Tibial artery (tissue), 4 donors: Measurements from ENCODE around the gene TANK.
"Not testable (repeated sequence)": the region's sequence is repeated elsewhere in the genome, so short reads cannot be mapped to it uniquely, and the experiment has no call there.

Experiments used
- DNase-seq, 2 donors: peaks; one replicate each; pipeline ENCODE4 v3.0.0-alpha.2; 2019
- H3K27ac ChIP-seq, 2 donors: fragments of 200-600 bp; sonication (generic) in 1 of 2; 1 replicate in 1 of 2; 2 replicates in 1 of 2; pipeline ENCODE4 v1.5.1; 2018 to 2019; ENCODE audit warnings: mild to moderate bottlenecking in 1 of 2
- H3K27me3 ChIP-seq, 2 donors: fragments of 200-600 bp; sonication (generic) in 1 of 2; one replicate each; pipeline versions ENCODE4 v1.5.1 to v1.6.0; 2016 to 2019
- H3K36me3 ChIP-seq, 3 donors: fragments of 200-600 bp; sonication (generic) in 2 of 3; one replicate each; pipeline ENCODE4 v1.5.1; 2016 to 2019; ENCODE audit warnings: mild to moderate bottlenecking in 2 of 3
- H3K4me1 ChIP-seq, 4 donors: fragments of 200-600 bp; sonication (generic) in 2 of 4; 1 replicate in 3 of 4; 2 replicates in 1 of 4; pipeline ENCODE4 v1.5.1; 2016 to 2019
- H3K4me3 ChIP-seq, 2 donors: fragments of 200-600 bp; sonication (generic) in 1 of 2; 1 replicate in 1 of 2; 2 replicates in 1 of 2; pipeline ENCODE4 v1.5.1; 2018 to 2019; ENCODE audit warnings: mild to moderate bottlenecking in 2 of 2
- H3K9me3 ChIP-seq, 3 donors: fragments of 200-600 bp; sonication (generic) in 1 of 3; one replicate each; pipeline ENCODE4 v1.5.1; 2016 to 2019
- intact Hi-C: fragments of 100-400 bp; cut with DNase I; formaldehyde crosslinking; loops from one replicate; pipeline ENCODE4 v1.15.0; 2023; ENCODE audit warnings: low total_unique reads
- TF ChIP-seq, protein P1 (sequence below), 2 experiments: fragments of 200-600 bp in 1 of 2; fragments of 450-650 bp in 1 of 2; IDR thresholded peaks; one replicate each; pipeline ENCODE4 v1.5.1; 2017 to 2019; ENCODE audit warnings: antibody characterized with exemption in 2 of 2, mild to moderate bottlenecking in 1 of 2, moderate library complexity in 1 of 2

TANK gene

DNA sequence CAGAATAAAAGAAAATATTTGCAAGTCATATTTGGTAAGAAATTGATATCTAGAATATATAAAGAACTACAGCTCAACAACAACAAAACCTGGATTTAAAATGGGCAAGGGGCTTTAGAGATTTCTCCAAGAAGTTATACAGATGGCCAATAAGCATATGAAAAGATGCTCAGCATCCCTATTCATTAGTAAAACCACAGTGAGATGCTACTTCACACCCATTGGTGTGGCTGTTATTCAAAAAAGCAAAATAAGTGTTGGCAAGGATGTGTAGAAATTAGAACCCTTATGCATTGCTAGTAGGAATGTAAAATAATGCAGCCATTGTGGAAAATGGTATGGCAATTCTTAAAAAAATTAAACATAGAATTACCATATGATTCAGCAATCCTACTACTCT lies 29.8 kb downstream of the TANK start:
- DNase-seq: no peak
- H3K4me1 ChIP-seq: no peaks in the 10 kb centered on the region
- no peak overlapping the region for H3K4me3 ChIP-seq
- TF ChIP-seq, protein P1, sequence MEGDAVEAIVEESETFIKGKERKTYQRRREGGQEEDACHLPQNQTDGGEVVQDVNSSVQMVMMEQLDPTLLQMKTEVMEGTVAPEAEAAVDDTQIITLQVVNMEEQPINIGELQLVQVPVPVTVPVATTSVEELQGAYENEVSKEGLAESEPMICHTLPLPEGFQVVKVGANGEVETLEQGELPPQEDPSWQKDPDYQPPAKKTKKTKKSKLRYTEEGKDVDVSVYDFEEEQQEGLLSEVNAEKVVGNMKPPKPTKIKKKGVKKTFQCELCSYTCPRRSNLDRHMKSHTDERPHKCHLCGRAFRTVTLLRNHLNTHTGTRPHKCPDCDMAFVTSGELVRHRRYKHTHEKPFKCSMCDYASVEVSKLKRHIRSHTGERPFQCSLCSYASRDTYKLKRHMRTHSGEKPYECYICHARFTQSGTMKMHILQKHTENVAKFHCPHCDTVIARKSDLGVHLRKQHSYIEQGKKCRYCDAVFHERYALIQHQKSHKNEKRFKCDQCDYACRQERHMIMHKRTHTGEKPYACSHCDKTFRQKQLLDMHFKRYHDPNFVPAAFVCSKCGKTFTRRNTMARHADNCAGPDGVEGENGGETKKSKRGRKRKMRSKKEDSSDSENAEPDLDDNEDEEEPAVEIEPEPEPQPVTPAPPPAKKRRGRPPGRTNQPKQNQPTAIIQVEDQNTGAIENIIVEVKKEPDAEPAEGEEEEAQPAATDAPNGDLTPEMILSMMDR (IDR thresholded peaks at IDR 0.05): no peak
- H3K9me3 ChIP-seq: no peaks in the 10 kb centered on the region
- H3K27ac ChIP-seq: no peak overlapping the region
- no peaks in the 10 kb centered on the region for H3K27me3 ChIP-seq
- intact Hi-C loops: no loop called here
- peaks cover under 1 to 24% (median 6%) of the 10 kb centered on the region in 3 donors for H3K36me3 ChIP-seq

DNA sequence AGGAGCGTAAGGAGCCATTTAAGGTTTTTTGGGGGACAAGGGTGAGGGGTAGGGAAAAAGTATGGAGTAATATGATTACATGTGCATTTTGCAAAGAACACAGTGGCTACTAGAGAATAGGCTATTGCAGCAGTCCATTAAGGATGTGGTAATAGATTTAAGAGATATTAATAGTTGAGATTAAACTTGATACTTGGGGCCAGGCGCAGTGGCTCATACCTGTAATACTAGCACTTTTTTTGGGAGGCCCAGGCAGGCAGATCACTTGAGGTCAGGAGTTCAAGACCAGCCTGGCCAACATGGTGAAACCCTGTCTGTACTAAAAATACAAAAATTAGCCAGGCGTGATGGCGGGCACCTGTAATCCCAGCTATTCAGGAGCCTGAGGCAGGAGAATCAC lies 35.4 kb downstream of the TANK start:
- intact Hi-C loops, H3K4me1 ChIP-seq: not testable (repeated sequence)

DNA sequence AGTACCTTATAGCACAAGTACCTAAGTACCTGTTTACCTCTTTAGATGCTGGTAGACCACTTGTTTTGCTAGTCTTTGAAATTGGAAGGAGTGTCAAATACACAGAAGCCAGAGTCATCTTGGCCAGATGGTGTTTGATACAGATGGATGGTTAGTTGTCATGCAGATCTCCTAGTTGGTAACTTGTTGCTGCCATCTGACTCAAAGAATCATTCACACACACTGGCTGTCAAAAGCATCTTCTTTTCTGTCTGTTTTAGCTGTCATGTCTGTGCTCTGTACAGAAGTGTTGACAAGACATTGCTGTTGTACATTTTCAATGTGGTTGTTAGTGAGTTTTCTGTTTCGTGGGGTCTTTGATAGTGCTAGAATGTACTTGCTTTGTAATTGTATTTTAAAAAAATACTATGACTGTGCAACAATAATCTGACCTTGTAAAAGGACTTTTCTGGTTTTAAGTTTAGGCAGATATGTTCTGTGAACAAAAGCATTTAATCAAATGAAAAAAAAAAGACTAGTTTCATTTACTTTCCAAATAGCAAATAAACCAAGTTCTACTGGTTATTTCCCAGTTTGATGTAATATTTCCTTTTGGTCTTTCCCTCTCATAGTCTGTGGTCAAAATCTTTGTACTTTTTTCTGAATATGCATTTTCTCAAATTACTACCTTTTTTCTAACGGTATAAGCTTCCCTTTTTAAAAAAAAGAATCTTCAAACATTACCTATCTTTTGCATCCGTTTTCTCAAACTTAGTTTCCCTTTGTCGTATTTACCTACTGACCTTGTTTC lies 39.9 kb downstream of the TANK start:
- Histone ChIP-seq H3K27me3 (no peaks in the 10 kb centered on the region), H3K9me3 (no peaks in the 10 kb centered on the region), H3K36me3 (peaks cover 25 to 36% (median 32%) of the 10 kb centered on the region in 3 donors), H3K27ac (no peak overlapping the region), H3K4me1 (peaks cover 0 to 4% (median 0%) of the 10 kb centered on the region in 4 donors), H3K4me3 (no peak overlapping the region)
- DNase-seq: no peak
- intact Hi-C loops: loop anchor here (2.0 kb wide), 1 partner anchor 31 kb away; no protein-coding TSS in a partner anchor
- TF ChIP-seq, protein P1 (IDR thresholded peaks at IDR 0.05): no peak

More for the DNA sequence above, 35.4 kb downstream of the TANK start:
- H3K27ac ChIP-seq, DNase-seq, H3K9me3 ChIP-seq, H3K27me3 ChIP-seq, H3K4me3 ChIP-seq: not testable (repeated sequence)
- H3K36me3 ChIP-seq: peaks cover 13 to 41% (median 18%) of the 10 kb centered on the region in 3 donors

DNA sequence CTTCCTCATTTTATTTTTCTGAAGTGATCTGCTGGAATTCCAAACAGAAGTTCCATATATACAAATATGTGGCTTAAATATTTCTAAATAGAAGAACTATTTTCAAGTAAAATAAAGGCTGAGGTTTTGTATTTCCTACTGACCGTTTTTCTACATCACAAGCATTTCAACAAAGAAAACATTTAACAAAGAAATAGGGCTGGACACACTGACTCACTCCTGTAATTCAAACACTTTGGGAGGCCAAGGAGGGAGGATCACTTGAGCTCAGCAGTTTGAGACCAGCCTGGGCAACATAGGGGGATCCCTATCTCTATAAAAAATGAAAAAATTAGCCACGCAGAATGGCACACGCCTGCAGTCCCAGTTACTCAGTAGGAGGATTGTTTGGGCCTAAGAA lies 44.6 kb downstream of the TANK start:
- peaks cover 24 to 30% (median 29%) of the 10 kb centered on the region in 3 donors for H3K36me3 ChIP-seq
- no peaks in the 10 kb centered on the region for H3K9me3 ChIP-seq
- no peak overlapping the region for H3K4me3 ChIP-seq
- intact Hi-C loops: no loop called here
- no peak overlapping the region for H3K27ac ChIP-seq
- DNase-seq: no peak
- no peaks in the 10 kb centered on the region for H3K27me3 ChIP-seq
- H3K4me1 ChIP-seq: peaks cover 0 to 4% (median 2%) of the 10 kb centered on the region in 4 donors
- TF ChIP-seq, protein P1 (IDR thresholded peaks at IDR 0.05): no peak

DNA sequence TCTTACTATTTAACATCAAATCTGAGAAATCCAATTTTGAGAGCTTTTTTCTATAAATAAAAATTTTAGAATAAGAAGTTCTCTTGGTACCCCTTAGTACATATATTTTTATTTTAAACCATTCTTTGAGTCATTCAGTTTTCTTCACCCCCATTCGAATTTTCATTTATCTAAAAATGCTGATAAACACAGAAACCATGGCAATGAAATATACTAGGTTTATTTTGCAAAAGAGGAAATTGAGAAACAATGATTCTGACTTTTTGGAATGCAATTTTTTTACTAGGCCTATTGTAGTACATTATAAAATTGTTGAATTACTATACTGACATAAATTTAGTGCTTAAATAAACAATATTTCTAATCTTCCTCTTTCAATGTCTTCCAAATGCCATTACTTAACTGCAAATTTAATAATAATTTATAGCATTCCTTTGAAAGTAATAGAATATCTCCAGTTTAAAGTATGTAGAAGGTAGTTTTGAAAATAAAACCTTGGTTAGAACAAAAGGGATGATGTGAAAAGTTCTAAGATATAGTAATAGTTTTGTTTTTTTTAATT lies 46.3 kb downstream of the TANK start:
- DNase-seq: no peak
- intact Hi-C loops: no loop called here

More for the DNA sequence above, 46.3 kb downstream of the TANK start:
- Histone ChIP-seq H3K4me1 (peaks cover 0 to 4% (median 0%) of the 10 kb centered on the region in 4 donors), H3K36me3 (peaks cover 24 to 30% (median 29%) of the 10 kb centered on the region in 3 donors), H3K27ac (no peak overlapping the region), H3K9me3 (no peaks in the 10 kb centered on the region), H3K4me3 (no peak overlapping the region), H3K27me3 (no peaks in the 10 kb centered on the region)
- TF ChIP-seq, protein P1 (IDR thresholded peaks at IDR 0.05): no peak
